Colonic mucosa (tissue), 4 donors: ENCODE data around the gene DBET. TPM values are rescaled to one million over a fixed set of nuclear protein-coding genes. Genes with fewer than 3 reads are reported as not detected.
"Not testable (repeated sequence)": the region's sequence is repeated elsewhere in the genome, so short reads cannot be mapped to it uniquely, and the experiment has no call there.

Experiments used
- DNase-seq: peaks from one replicate; pipeline ENCODE4 v3.0.0-alpha.2; 2020
- H3K27ac ChIP-seq: fragments of 200-600 bp; one replicate; pipeline ENCODE4 v1.8.0; 2021
- H3K27me3 ChIP-seq: fragments of 200-600 bp; one replicate; pipeline ENCODE4 v1.8.0; 2021
- H3K36me3 ChIP-seq: fragments of 200-600 bp; one replicate; pipeline ENCODE4 v1.8.0; 2021
- H3K4me1 ChIP-seq: fragments of 200-600 bp; one replicate; pipeline ENCODE4 v1.8.0; 2021; ENCODE audit warnings: mild to moderate bottlenecking
- H3K4me3 ChIP-seq: fragments of 200-600 bp; one replicate; pipeline ENCODE4 v1.8.0; 2021
- H3K9ac ChIP-seq, 2 donors: one replicate each; pipeline ENCODE4 v1.7.0; 2013; ENCODE audit warnings: control low read depth in 2 of 2, low read depth in 2 of 2, low read length in 2 of 2
- H3K9me3 ChIP-seq: fragments of 200-600 bp; one replicate; pipeline ENCODE4 v1.8.0; 2021
- intact Hi-C: fragments of 100-400 bp; cut with DNase I; formaldehyde crosslinking; loops from one replicate; pipeline ENCODE4 v1.14.1; 2022
- total RNA-seq, 2 donors: library from RNA; stranded (reverse); fragmentation: NEBNext Ultra II Directional in 1 of 2; extraction: Animal tissue kit (Norgen Biotek cat#: 25700) in 1 of 2; gene quantifications; one replicate each; pipeline ENCODE4 v1.2.1, GENCODE V29; 2021
- TF ChIP-seq, protein P1 (sequence below): fragments of 200-600 bp; IDR thresholded peaks from one replicate; pipeline ENCODE4 v1.8.0; 2022; ENCODE audit warnings: antibody characterized with exemption, mild to moderate bottlenecking
- donor health status: healthy.
- donor health status: DM: no; HTN: no; CAD: no.
- donor health status: DM: no; HTN: no; CAD: no.

Gene DBET
- total RNA-seq, 2 donors from 2014 or later, result not detected

DNA sequence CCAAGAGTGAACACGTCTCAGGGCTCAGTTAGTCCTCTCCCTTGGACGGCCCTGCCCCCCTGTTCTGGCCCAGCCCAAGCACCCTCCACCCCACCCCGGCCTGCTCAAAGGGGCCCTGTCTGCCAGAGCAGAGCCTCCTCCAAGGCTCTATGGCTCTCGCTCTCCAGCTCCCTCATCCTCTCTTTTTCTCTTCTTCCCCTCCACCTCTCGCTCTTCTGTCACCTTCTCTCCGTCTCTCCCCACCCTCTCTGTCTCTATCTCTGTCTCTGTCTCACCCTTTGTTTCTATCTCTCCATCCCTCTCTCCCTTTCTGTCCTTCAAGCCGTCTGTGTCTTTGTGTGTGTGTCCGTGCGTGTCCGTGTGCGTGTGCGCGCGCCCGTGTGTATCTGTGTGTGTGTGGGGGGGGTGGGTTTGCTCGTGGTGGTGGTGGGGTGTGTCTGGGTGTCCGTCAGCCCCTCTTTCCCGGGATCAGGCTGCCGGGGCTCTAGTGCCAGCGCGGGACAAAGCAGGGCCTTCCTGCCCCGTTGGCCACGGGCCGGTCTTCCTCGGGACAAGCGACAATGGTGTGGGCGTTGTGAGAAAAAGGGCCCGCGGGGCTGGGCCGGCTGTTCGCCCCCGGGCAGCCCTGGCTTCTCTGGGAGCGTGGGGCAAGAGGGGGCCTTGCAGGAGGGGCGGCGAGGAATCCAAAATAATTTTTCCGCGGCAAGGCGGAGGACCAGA is 45.9 kb upstream of the DBET start:
- DNase-seq, result no peak
- Histone ChIP-seq H3K27ac (no peak overlapping the region), H3K27me3 (peaks cover 44% of the 10 kb centered on the region), H3K4me3 (no peak overlapping the region), H3K9me3 (no peaks in the 10 kb centered on the region), H3K9ac (no peak overlapping the region), H3K4me1 (no peaks in the 10 kb centered on the region), H3K36me3 (no peaks in the 10 kb centered on the region)
- TF ChIP-seq, protein P1, sequence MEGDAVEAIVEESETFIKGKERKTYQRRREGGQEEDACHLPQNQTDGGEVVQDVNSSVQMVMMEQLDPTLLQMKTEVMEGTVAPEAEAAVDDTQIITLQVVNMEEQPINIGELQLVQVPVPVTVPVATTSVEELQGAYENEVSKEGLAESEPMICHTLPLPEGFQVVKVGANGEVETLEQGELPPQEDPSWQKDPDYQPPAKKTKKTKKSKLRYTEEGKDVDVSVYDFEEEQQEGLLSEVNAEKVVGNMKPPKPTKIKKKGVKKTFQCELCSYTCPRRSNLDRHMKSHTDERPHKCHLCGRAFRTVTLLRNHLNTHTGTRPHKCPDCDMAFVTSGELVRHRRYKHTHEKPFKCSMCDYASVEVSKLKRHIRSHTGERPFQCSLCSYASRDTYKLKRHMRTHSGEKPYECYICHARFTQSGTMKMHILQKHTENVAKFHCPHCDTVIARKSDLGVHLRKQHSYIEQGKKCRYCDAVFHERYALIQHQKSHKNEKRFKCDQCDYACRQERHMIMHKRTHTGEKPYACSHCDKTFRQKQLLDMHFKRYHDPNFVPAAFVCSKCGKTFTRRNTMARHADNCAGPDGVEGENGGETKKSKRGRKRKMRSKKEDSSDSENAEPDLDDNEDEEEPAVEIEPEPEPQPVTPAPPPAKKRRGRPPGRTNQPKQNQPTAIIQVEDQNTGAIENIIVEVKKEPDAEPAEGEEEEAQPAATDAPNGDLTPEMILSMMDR, result no peak
- intact Hi-C loops, result no loop called here

DNA sequence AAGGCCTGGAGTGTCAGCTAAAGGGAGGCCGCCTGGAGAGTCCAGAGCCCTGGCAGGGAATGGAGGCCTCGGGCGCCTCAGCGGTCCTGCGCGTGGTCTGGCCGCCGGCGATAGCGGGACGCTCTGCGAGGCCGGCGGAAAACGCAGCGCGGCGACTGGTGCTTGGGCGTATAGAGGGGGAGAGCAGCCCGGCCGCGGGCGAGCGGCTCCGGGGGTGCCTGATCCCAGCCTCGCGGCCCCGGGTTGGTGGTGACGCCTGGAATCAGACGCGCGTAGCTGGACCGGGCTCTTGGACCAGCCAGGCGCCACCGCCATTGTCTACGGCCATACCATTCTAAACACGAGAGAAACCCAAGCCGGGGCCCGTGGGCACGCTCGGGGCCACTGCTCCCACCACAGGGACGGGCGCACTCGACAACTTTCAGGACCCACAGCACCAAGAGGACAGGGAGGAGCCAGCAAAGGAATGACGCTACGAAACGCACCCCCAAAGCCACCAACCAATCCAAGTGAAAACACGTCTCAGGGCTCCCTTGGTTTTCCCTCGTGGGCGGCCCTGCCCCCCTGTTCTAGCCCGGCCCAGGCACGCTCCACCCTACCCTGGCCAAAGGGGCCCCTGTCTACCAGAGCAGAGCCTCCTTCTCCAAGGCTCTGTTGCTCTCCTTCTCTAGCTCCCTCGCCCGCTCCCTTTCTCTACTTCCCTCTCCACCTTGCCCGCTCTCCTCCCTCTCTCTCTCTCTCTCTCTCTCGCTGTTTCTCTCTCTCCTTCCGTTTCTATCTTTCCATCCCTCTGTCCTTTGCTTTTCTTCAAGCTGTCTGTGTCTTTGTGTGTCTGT is 45.1 kb upstream of the DBET start:
- no peak for DNase-seq
- H3K9ac ChIP-seq, result no peak overlapping the region
- intact Hi-C loops, result no loop called here
- H3K27me3 ChIP-seq, result peaks cover 40% of the 10 kb centered on the region
- H3K36me3 ChIP-seq, result no peaks in the 10 kb centered on the region
- TF ChIP-seq, protein P1, result no peak
- H3K4me1 ChIP-seq, result no peaks in the 10 kb centered on the region
- H3K9me3 ChIP-seq, result no peaks in the 10 kb centered on the region
- H3K4me3 ChIP-seq, result no peak overlapping the region
- H3K27ac ChIP-seq, result no peak overlapping the region

DNA sequence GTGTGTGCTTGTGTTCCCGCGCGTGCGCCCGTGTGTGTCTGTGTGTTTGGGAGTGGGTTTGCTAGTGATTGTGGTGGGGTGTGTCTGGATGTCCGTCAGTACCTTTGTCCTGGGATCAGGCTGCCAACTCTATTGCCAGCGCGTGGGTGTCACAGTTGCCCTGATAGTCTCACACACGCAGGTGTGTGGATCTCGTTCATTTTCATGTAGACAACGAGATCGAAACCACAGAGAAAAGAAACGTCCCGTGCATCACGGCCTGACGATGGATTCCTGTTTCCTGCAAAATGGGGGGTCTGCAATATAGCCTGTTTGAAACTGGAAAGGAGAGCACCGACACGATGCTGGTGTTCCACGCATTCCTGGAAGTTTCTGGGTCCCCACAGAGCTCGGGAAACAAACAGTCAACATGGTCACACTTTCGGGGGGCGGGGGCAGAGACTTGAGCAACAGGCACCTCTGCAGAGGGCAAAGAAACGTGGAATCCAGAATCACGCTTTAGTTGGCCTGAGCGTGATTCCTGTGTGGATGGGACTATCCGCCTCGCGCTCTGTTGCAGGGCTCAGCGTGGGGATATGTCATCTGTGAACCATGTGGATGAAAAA is 44.3 kb upstream of the DBET start:
- H3K4me3 ChIP-seq, intact Hi-C loops, H3K27ac ChIP-seq, H3K9ac ChIP-seq, DNase-seq, H3K9me3 ChIP-seq, H3K4me1 ChIP-seq, H3K36me3 ChIP-seq: not testable (repeated sequence)
- H3K27me3 ChIP-seq, result peaks cover 33% of the 10 kb centered on the region

DNA sequence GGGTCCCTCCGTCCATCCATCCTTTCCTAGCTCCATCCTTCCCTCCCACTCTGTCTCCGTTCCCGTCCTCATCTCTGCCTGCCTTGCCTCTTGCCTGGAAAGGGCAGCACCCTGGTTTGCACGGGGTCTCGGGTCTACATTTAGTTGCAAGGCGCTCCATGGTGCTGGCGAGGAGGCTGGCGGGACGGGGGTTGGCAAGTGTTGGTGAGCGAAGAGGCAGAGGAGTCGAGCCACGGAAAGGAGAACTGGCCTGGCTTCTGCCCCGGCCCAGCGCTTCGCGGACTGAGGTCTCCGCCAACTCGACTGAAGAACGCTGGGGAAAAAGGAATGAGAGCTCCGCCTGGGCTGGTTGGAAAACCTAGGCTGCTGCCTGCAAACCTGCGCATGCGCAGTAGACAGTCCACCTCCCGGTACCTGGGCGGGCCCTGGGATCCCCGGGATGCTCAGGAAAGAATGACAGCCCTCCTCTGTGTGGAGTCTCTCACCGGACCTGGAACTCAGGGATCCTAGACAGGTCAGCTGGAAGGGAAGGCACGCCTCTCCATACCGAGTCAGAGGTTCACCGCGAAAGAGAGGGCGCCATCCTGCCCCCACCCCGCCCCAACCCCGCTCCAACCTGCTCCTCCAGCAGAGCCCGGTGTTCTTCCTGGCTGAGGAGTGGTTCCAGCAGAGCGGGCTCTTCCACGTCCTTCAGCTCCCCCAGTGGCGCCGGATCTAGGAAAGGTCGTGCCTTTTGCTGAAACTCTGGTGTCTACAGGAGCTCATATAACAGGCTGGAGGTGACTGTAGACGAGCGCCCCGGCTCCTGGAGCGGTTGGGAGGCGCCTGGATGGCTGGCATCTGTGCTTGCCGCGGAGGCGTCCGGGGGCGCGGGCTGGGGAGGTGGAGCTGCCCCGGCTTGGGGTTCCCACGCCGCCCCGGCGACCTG is 43.2 kb upstream of the DBET start:
- peak; percentile 47 for DNase-seq
- H3K9ac ChIP-seq, result no peak overlapping the region
- H3K4me1 ChIP-seq, result no peaks in the 10 kb centered on the region
- TF ChIP-seq, protein P1, result no peak
- no peaks in the 10 kb centered on the region for H3K9me3 ChIP-seq
- H3K27me3 ChIP-seq, result peaks cover 25% of the 10 kb centered on the region
- H3K36me3 ChIP-seq, result no peaks in the 10 kb centered on the region
- no peak overlapping the region for H3K27ac ChIP-seq
- no peak overlapping the region for H3K4me3 ChIP-seq
- intact Hi-C loops, result no loop called here

DNA sequence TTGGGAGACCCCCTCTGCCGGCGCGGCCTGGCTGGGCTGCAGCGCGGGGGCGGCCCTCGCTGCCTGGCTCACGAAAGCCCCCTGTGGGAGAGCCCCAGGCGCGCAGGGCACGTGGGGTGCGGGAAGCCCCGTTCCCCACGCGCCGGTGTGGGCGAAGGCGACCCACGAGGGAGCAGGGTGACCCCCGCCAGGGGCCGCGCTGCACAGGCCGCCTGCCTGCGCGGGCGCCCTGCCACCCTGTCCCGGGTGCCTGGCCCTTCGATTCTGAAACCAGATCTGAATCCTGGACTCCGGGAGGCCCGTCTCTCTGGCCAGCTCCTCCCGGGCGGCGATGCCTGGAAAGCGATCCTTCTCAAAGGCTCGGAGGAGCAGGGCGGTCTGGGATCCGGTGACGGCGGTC is 42.3 kb upstream of the DBET start:
- H3K27ac ChIP-seq, H3K36me3 ChIP-seq, H3K4me1 ChIP-seq, H3K9me3 ChIP-seq, DNase-seq, H3K4me3 ChIP-seq, intact Hi-C loops, H3K9ac ChIP-seq: not testable (repeated sequence)
- H3K27me3 ChIP-seq, result peaks cover 25% of the 10 kb centered on the region

DNA sequence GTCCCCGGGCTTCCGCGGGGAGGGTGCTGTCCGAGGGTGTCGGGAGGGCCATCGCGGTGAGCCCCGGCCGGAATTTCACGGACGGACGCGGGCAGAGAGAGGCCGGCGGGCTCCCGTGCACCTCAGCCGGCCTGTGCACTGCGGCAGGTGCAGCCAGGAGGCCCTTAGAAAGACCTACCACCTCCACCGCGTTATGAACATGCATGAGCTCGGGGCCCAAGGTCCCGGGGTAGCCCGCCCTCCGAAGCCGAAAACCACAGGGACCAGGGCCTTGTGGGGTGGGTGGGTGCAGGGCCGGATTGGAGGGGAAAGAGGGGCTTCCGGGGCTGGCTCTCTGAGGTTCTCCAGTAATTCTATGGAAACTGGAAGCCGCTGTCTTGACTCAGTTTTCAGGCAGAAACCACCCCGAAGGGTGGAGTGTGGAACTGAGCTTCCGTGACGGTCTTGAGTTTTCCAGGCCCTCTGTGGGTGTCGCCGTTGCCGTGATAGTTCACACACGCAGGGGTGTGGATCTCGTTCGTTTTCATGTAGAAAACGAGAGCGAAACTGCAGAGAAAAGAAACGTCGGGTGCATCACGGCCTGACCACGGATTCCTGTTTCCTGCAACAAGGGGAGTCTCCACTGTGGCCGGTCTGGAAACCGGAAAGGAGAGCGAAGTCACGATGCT is 41.6 kb upstream of the DBET start:
- H3K9ac ChIP-seq, H3K27ac ChIP-seq, H3K4me1 ChIP-seq, intact Hi-C loops, H3K36me3 ChIP-seq, H3K9me3 ChIP-seq, DNase-seq, H3K4me3 ChIP-seq: not testable (repeated sequence)
- peaks cover 17% of the 10 kb centered on the region for H3K27me3 ChIP-seq

DNA sequence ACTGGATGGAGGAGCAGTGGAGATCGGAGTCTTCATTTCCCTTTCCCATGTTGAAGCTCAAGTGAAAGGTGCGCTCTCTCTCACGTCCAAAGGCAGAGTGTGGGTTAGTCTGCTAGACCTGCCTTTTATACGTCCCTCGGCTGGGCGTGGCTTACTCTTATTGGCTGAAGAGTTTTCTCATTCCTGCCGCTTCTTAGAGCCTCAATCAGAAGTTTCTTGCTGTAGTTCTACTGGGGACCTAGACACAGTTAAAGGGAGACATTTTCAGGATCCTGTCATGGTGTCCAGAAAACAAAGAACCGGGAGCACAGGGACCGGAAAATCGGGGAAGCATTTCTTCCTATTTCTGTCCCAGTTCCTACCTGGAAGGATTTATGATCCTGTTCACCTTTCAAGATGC is 37.1 kb upstream of the DBET start, which contains the start of gene FRG2:
FRG2 (minus strand) TSS at position 101 of the 400 bp plus-strand sequence; CDS start at position 49, 52 bp downstream.
- H3K9ac ChIP-seq, intact Hi-C loops, H3K9me3 ChIP-seq, DNase-seq, H3K4me3 ChIP-seq, H3K27ac ChIP-seq, H3K4me1 ChIP-seq, H3K27me3 ChIP-seq, H3K36me3 ChIP-seq: not testable (repeated sequence)

DNA sequence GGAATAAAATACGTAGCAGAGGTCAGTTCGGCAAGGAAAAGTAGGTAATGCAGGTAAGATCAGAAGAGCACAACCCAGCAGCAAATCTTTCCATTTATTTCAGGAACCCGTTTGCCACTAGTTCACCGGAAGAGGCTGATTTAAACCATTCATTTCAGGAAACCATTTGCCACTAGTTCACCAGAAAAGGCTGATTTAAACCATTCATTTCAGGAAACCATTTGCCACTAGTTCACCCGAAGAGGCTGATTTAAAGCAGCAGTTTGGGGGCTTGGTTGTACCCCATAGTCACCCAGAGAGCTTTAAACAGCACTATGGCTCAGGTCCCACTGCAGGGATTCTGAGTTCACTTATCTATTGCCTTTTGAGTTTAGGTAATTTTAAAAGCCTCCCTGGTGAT is 33.0 kb upstream of the DBET start:
- H3K4me3 ChIP-seq, DNase-seq, H3K9ac ChIP-seq, H3K9me3 ChIP-seq, H3K27ac ChIP-seq, intact Hi-C loops, H3K27me3 ChIP-seq, H3K36me3 ChIP-seq, H3K4me1 ChIP-seq: not testable (repeated sequence)
